Subcutaneous abdominal adipose tissue (tissue), 5 donors: Measurements from ENCODE around the gene XYLT1.
"Not testable (repeated sequence)": the region's sequence is repeated elsewhere in the genome, so short reads cannot be mapped to it uniquely, and the experiment has no call there.

Experiments used
- H3K27ac ChIP-seq: one replicate; pipeline ENCODE4 v1.7.0; 2013; ENCODE audit warnings: low read depth, mild to moderate bottlenecking, inconsistent platforms, low read length, moderate library complexity
- H3K27me3 ChIP-seq, 5 donors: one replicate each; pipeline ENCODE4 v1.7.0; 2013; ENCODE audit warnings: low read length in 5 of 5, inconsistent platforms in 1 of 5; ENCODE audit not compliant: control insufficient read depth in 5 of 5, insufficient read depth in 4 of 5
- H3K36me3 ChIP-seq, 5 donors: one replicate each; pipeline ENCODE4 v1.7.0; 2013; ENCODE audit warnings: low read length in 5 of 5; ENCODE audit not compliant: control insufficient read depth in 5 of 5, insufficient read depth in 5 of 5
- H3K4me1 ChIP-seq, 5 donors: one replicate each; pipeline ENCODE4 v1.7.0; 2013; ENCODE audit warnings: low read length in 5 of 5, mild to moderate bottlenecking in 3 of 5, moderate library complexity in 1 of 5; ENCODE audit not compliant: control insufficient read depth in 5 of 5, insufficient read depth in 5 of 5
- H3K4me3 ChIP-seq, 5 donors: one replicate each; pipeline ENCODE4 v1.7.0; 2013; ENCODE audit warnings: low read length in 5 of 5, low read depth in 1 of 5
- H3K9ac ChIP-seq, 5 donors: one replicate each; pipeline ENCODE4 v1.7.0; 2013; ENCODE audit warnings: low read length in 5 of 5, mild to moderate bottlenecking in 4 of 5, moderate library complexity in 3 of 5
- H3K9me3 ChIP-seq, 5 donors: one replicate each; pipeline ENCODE4 v1.7.0; 2013; ENCODE audit warnings: low read length in 5 of 5; ENCODE audit not compliant: control insufficient read depth in 5 of 5
- donor health status: healthy.
- donor health status: healthy.
- donor health status: healthy.
- donor health status: healthy.
- donor health status: healthy.

The XYLT1 gene

GRCh38 chr16:17311333-17312093 is 159.2 kb downstream of the XYLT1 start:
- Histone ChIP-seq H3K27ac (no peak overlapping the region), H3K9me3 (no peaks in the 10 kb centered on the region), H3K9ac (no peak overlapping the region), H3K36me3 (no peaks in the 10 kb centered on the region), H3K27me3 (no peaks in the 10 kb centered on the region), H3K4me3 (no peak overlapping the region), H3K4me1 (peaks cover 0 to 11% (median 8%) of the 10 kb centered on the region in 5 donors)

GRCh38 chr16:17309510-17309909 is 161.2 kb downstream of the XYLT1 start:
- Histone ChIP-seq H3K27ac (no peak overlapping the region), H3K27me3 (no peaks in the 10 kb centered on the region), H3K4me1 (peaks cover 1 to 16% (median 11%) of the 10 kb centered on the region in 5 donors), H3K9ac (no peak overlapping the region), H3K9me3 (no peaks in the 10 kb centered on the region), H3K36me3 (no peaks in the 10 kb centered on the region), H3K4me3 (no peak overlapping the region)

- Histone ChIP-seq H3K9me3 (no peaks in the 10 kb centered on the region), H3K4me1 (peaks cover 3 to 22% (median 10%) of the 10 kb centered on the region in 5 donors), H3K27ac (no peak overlapping the region), H3K27me3 (no peaks in the 10 kb centered on the region), H3K36me3 (no peaks in the 10 kb centered on the region), H3K9ac (no peak overlapping the region), H3K4me3 (no peak overlapping the region)
Measured at GRCh38 chr16:17308186-17308585, 162.6 kb downstream of the XYLT1 start.

GRCh38 chr16:17307504-17307903 is 163.3 kb downstream of the XYLT1 start:
- Histone ChIP-seq H3K9me3 (no peaks in the 10 kb centered on the region), H3K4me3 (no peak overlapping the region), H3K27me3 (no peaks in the 10 kb centered on the region), H3K36me3 (no peaks in the 10 kb centered on the region), H3K27ac (no peak overlapping the region), H3K4me1 (peaks cover 3 to 25% (median 10%) of the 10 kb centered on the region in 5 donors), H3K9ac (no peak overlapping the region)

GRCh38 chr16:17306745-17307144 is 164.0 kb downstream of the XYLT1 start:
- no peak overlapping the region for H3K4me3 ChIP-seq
- no peak overlapping the region for H3K9ac ChIP-seq
- H3K36me3 ChIP-seq: no peaks in the 10 kb centered on the region
- H3K27ac ChIP-seq: no peak overlapping the region
- H3K9me3 ChIP-seq: no peaks in the 10 kb centered on the region
- H3K4me1 ChIP-seq: peaks cover 3 to 26% (median 14%) of the 10 kb centered on the region in 5 donors
- H3K27me3 ChIP-seq: no peaks in the 10 kb centered on the region

GRCh38 chr16:17306211-17306610 is 164.5 kb downstream of the XYLT1 start:
- H3K4me1 ChIP-seq: peaks cover 3 to 23% (median 14%) of the 10 kb centered on the region in 5 donors
- not testable (repeated sequence) for H3K9ac ChIP-seq, H3K36me3 ChIP-seq, H3K4me3 ChIP-seq, H3K27me3 ChIP-seq, H3K27ac ChIP-seq, H3K9me3 ChIP-seq

GRCh38 chr16:17305694-17306093 is 165.1 kb downstream of the XYLT1 start:
- H3K9ac ChIP-seq: no peak overlapping the region
- no peak overlapping the region for H3K4me3 ChIP-seq
- H3K4me1 ChIP-seq: peaks cover 3 to 23% (median 14%) of the 10 kb centered on the region in 5 donors
- H3K36me3 ChIP-seq: no peaks in the 10 kb centered on the region
- no peak overlapping the region for H3K27ac ChIP-seq
- H3K9me3 ChIP-seq: no peaks in the 10 kb centered on the region
- H3K27me3 ChIP-seq: no peaks in the 10 kb centered on the region

GRCh38 chr16:17304491-17305119 is 166.2 kb downstream of the XYLT1 start:
- H3K27me3 ChIP-seq: no peaks in the 10 kb centered on the region
- H3K4me1 ChIP-seq: peaks cover 3 to 23% (median 14%) of the 10 kb centered on the region in 5 donors
- H3K36me3 ChIP-seq: no peaks in the 10 kb centered on the region
- H3K27ac ChIP-seq: no peak overlapping the region
- no peaks in the 10 kb centered on the region for H3K9me3 ChIP-seq
- H3K9ac ChIP-seq: no peak overlapping the region
- H3K4me3 ChIP-seq: no peak overlapping the region

- Histone ChIP-seq H3K9ac (no peak overlapping the region), H3K4me1 (peaks cover 3 to 23% (median 14%) of the 10 kb centered on the region in 5 donors), H3K36me3 (no peaks in the 10 kb centered on the region), H3K9me3 (no peaks in the 10 kb centered on the region), H3K27me3 (no peaks in the 10 kb centered on the region), H3K4me3 (no peak overlapping the region), H3K27ac (no peak overlapping the region)
Measured at GRCh38 chr16:17304106-17304490, 166.7 kb downstream of the XYLT1 start.

- Histone ChIP-seq H3K9ac (no peak overlapping the region), H3K27me3 (no peaks in the 10 kb centered on the region), H3K4me1 (peaks cover 3 to 23% (median 14%) of the 10 kb centered on the region in 5 donors), H3K9me3 (no peaks in the 10 kb centered on the region), H3K4me3 (no peak overlapping the region), H3K27ac (no peak overlapping the region), H3K36me3 (no peaks in the 10 kb centered on the region)
Measured at GRCh38 chr16:17303101-17303500, 167.7 kb downstream of the XYLT1 start.
